Measurements from ENCODE around the gene PTGER3.

GRCh38 chr1:71038942-71039341 lies 8.7 kb downstream of the PTGER3 start:
- TF ChIP-seq POLR2AphosphoS5 (IDR thresholded peaks at IDR 0.05; ENCODE audit: low read depth, low read length) (no peak), CTCF (IDR thresholded peaks at IDR 0.05) (no peak), REST (IDR thresholded peaks at IDR 0.05; ENCODE audit: insufficient read depth in 1 of 2, low read depth in 2 of 2, low read length in 1 of 2) (no peak), SIN3A (IDR thresholded peaks at IDR 0.05; ENCODE audit: borderline replicate concordance, insufficient read depth, low read depth, low read length) (no peak)

Data from Panc1 (cell line).